ENCODE results near the gene MICAL2. TPM values are rescaled to one million over a fixed set of nuclear protein-coding genes. Genes with fewer than 3 reads are reported as not detected.
A peak's percentile ranks its signal among the peaks of the same experiment; 100 is the strongest.

MICAL2 gene
- total RNA-seq, 1 experiment from 2014 or later: 153 TPM

GRCh38 chr11:12229450-12230229, 119.2 kb downstream of the MICAL2 start:
- peak; percentile 60 for DNase-seq (ENCODE audit: low spot score)

GRCh38 chr11:12232160-12232559, 121.8 kb downstream of the MICAL2 start:
- no peak for DNase-seq (ENCODE audit: low spot score)

- DNase-seq (ENCODE audit: low spot score): peak; percentile 57
Observed at GRCh38 chr11:12232817-12233601, 122.6 kb downstream of the MICAL2 start.

- DNase-seq (ENCODE audit: low spot score): no peak
Observed at GRCh38 chr11:12233602-12233925, 123.2 kb downstream of the MICAL2 start.

- no peak for DNase-seq (ENCODE audit: low spot score)
Observed at GRCh38 chr11:12234221-12234620, 123.8 kb downstream of the MICAL2 start.

GRCh38 chr11:12235080-12235479, 124.7 kb downstream of the MICAL2 start:
- DNase-seq (ENCODE audit: low spot score): no peak

- DNase-seq (ENCODE audit: low spot score): peak; percentile 43
Observed at GRCh38 chr11:12235553-12235946, 125.2 kb downstream of the MICAL2 start.

- DNase-seq (ENCODE audit: low spot score): peak; percentile 89
Observed at GRCh38 chr11:12235947-12236743, 125.8 kb downstream of the MICAL2 start.

- no peak for DNase-seq (ENCODE audit: low spot score)
Observed at GRCh38 chr11:12236744-12237101, 126.3 kb downstream of the MICAL2 start.

- no peak for DNase-seq (ENCODE audit: low spot score)
Observed at GRCh38 chr11:12237381-12237784, 127.0 kb downstream of the MICAL2 start.

- no peak for DNase-seq (ENCODE audit: low spot score)
Observed at GRCh38 chr11:12238420-12238819, 128.0 kb downstream of the MICAL2 start.

GRCh38 chr11:12239396-12239795, 129.0 kb downstream of the MICAL2 start:
- no peak for DNase-seq (ENCODE audit: low spot score)

GRCh38 chr11:12239804-12240371, 129.5 kb downstream of the MICAL2 start:
- peak; percentile 50 for DNase-seq (ENCODE audit: low spot score)

GRCh38 chr11:12240677-12241076, 130.3 kb downstream of the MICAL2 start:
- DNase-seq (ENCODE audit: low spot score): no peak

GRCh38 chr11:12241401-12241800, 131.0 kb downstream of the MICAL2 start:
- no peak for DNase-seq (ENCODE audit: low spot score)

- DNase-seq (ENCODE audit: low spot score): no peak
Observed at GRCh38 chr11:12241971-12242672, 131.7 kb downstream of the MICAL2 start.

- DNase-seq (ENCODE audit: low spot score): no peak
Observed at GRCh38 chr11:12242966-12243365, 132.6 kb downstream of the MICAL2 start.

- DNase-seq (ENCODE audit: low spot score): no peak
Observed at GRCh38 chr11:12243486-12243885, 133.1 kb downstream of the MICAL2 start.

GRCh38 chr11:12243911-12244550, 133.6 kb downstream of the MICAL2 start:
- no peak for DNase-seq (ENCODE audit: low spot score)

- no peak for DNase-seq (ENCODE audit: low spot score)
Observed at GRCh38 chr11:12245091-12245490, 134.7 kb downstream of the MICAL2 start.

GRCh38 chr11:12245549-12246016, 135.2 kb downstream of the MICAL2 start:
- DNase-seq (ENCODE audit: low spot score): peak; percentile 50

Measured in HT-29 (cell line).